ENCODE data around the gene RDM1.
"Not testable (repeated sequence)": the region's sequence is repeated elsewhere in the genome, so short reads cannot be mapped to it uniquely, and the experiment has no call there.

Gene RDM1

DNA sequence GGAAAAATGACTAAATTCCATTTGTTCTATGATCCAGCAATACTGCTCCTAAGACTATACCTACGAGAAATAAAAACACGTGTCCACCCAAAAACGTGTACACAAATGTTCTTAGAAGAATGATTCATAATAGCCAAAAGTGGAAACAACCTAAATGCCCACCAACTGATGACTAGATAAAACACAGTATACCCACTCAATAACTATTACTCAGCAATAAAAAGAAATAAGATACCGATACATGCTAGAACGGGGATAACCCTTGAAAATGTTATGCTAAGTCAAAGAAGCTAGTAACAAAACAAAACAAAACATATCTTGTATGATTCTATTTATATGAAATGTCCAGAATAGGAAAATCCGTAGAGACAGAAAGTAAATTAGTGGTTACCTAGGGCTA is 33.1 kb upstream of the RDM1 start:
- no peaks in the 10 kb centered on the region for H3K27me3 ChIP-seq (ENCODE audit: insufficient read depth, low read length)
- no peaks in the 10 kb centered on the region for H3K36me3 ChIP-seq (ENCODE audit: insufficient read depth, low read depth, low read length)
- no peaks in the 10 kb centered on the region for H3K9me3 ChIP-seq (ENCODE audit: insufficient read depth, low read depth, low read length)
- H3K9ac ChIP-seq (ENCODE audit: low read depth, low read length): no peak overlapping the region
- no peak overlapping the region for H3K4me3 ChIP-seq (ENCODE audit: low read length)
- no peak overlapping the region for H3K27ac ChIP-seq (ENCODE audit: low read length)
- H3K4me1 ChIP-seq (ENCODE audit: insufficient read depth, low read length): no peaks in the 10 kb centered on the region

- no peaks in the 10 kb centered on the region for H3K36me3 ChIP-seq (ENCODE audit: insufficient read depth, low read depth, low read length)
- no peak overlapping the region for H3K4me3 ChIP-seq (ENCODE audit: low read length)
- no peaks in the 10 kb centered on the region for H3K27me3 ChIP-seq (ENCODE audit: insufficient read depth, low read length)
- no peak overlapping the region for H3K9ac ChIP-seq (ENCODE audit: low read depth, low read length)
- H3K27ac ChIP-seq (ENCODE audit: low read length): no peak overlapping the region
- no peaks in the 10 kb centered on the region for H3K4me1 ChIP-seq (ENCODE audit: insufficient read depth, low read length)
- no peaks in the 10 kb centered on the region for H3K9me3 ChIP-seq (ENCODE audit: insufficient read depth, low read depth, low read length)
Observed at GRCh38 chr17:35953720-35954119, 23.1 kb upstream of the RDM1 start.

- Histone ChIP-seq H3K36me3 (ENCODE audit: insufficient read depth, low read depth, low read length) (no peaks in the 10 kb centered on the region), H3K27me3 (ENCODE audit: insufficient read depth, low read length) (no peaks in the 10 kb centered on the region), H3K9me3 (ENCODE audit: insufficient read depth, low read depth, low read length) (no peaks in the 10 kb centered on the region), H3K27ac (ENCODE audit: low read length) (no peak overlapping the region), H3K4me1 (ENCODE audit: insufficient read depth, low read length) (no peaks in the 10 kb centered on the region), H3K4me3 (ENCODE audit: low read length) (no peak overlapping the region), H3K9ac (ENCODE audit: low read depth, low read length) (no peak overlapping the region)
Observed at GRCh38 chr17:35949401-35949800, 18.8 kb upstream of the RDM1 start.

DNA sequence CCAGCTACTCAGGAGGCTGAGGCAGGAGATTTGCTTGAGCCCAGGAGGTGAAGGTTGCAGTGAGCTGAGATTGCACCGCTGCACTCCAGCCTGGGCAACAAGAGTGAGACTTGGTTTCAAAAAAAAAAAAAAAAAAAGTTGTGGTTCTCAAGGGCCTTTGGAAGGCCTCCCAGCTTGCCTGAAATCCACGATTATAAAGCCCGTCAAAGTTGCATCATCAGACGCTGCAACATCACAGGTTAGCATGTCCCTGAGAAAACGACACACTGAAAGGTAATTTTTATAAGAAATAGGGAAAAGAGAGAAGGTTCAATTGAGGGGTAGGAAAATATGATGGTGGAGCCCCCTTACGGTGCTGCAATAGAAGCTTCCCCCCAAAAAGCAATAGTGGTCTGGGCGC is 17.5 kb upstream of the RDM1 start:
- H3K9me3 ChIP-seq (ENCODE audit: insufficient read depth, low read depth, low read length): no peaks in the 10 kb centered on the region
- no peaks in the 10 kb centered on the region for H3K36me3 ChIP-seq (ENCODE audit: insufficient read depth, low read depth, low read length)
- H3K4me1 ChIP-seq (ENCODE audit: insufficient read depth, low read length): no peaks in the 10 kb centered on the region
- H3K27me3 ChIP-seq (ENCODE audit: insufficient read depth, low read length): no peaks in the 10 kb centered on the region
- H3K9ac ChIP-seq (ENCODE audit: low read depth, low read length): no peak overlapping the region
- H3K27ac ChIP-seq (ENCODE audit: low read length): no peak overlapping the region
- H3K4me3 ChIP-seq (ENCODE audit: low read length): no peak overlapping the region

GRCh38 chr17:35947156-35947585 is 16.6 kb upstream of the RDM1 start:
- Histone ChIP-seq H3K4me3 (ENCODE audit: low read length) (no peak overlapping the region), H3K9ac (ENCODE audit: low read depth, low read length) (no peak overlapping the region), H3K27ac (ENCODE audit: low read length) (no peak overlapping the region), H3K36me3 (ENCODE audit: insufficient read depth, low read depth, low read length) (no peaks in the 10 kb centered on the region), H3K4me1 (ENCODE audit: insufficient read depth, low read length) (no peaks in the 10 kb centered on the region), H3K27me3 (ENCODE audit: insufficient read depth, low read length) (no peaks in the 10 kb centered on the region), H3K9me3 (ENCODE audit: insufficient read depth, low read depth, low read length) (no peaks in the 10 kb centered on the region)

DNA sequence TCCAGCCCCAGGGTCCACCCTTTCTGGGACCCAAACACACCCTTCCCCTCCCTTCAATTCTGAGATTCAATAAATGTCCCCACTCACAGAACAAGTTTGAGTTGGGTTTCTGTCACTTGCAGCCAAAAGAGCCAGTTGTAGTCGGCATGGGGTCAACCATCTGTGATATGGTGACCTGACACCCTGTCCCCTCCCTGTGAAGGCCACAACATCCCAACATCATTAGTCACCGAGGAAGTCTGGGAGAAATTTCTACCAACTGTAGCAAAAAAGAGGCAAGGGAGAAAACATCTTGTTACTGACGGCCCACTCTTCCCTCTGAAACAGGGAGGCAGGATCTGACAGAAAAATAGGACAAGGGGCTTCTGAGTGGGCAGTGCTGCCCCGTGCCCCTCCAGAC is 13.6 kb upstream of the RDM1 start:
- H3K9me3 ChIP-seq (ENCODE audit: insufficient read depth, low read depth, low read length): no peaks in the 10 kb centered on the region
- H3K36me3 ChIP-seq (ENCODE audit: insufficient read depth, low read depth, low read length): no peaks in the 10 kb centered on the region
- H3K27me3 ChIP-seq (ENCODE audit: insufficient read depth, low read length): no peaks in the 10 kb centered on the region
- H3K4me1 ChIP-seq (ENCODE audit: insufficient read depth, low read length): no peaks in the 10 kb centered on the region
- no peak overlapping the region for H3K4me3 ChIP-seq (ENCODE audit: low read length)
- H3K27ac ChIP-seq (ENCODE audit: low read length): no peak overlapping the region
- H3K9ac ChIP-seq (ENCODE audit: low read depth, low read length): no peak overlapping the region

- no peak within 1 kb of the TSS for H3K27ac ChIP-seq (ENCODE audit: low read length)
- H3K27me3 ChIP-seq (ENCODE audit: insufficient read depth, low read length): no peaks in the 10 kb centered on the region
- no peak within 1 kb of the TSS for H3K4me3 ChIP-seq (ENCODE audit: low read length)
- H3K9me3 ChIP-seq (ENCODE audit: insufficient read depth, low read depth, low read length): no peaks in the 10 kb centered on the region
- H3K4me1 ChIP-seq (ENCODE audit: insufficient read depth, low read length): no peaks in the 10 kb centered on the region
- H3K36me3 ChIP-seq (ENCODE audit: insufficient read depth, low read depth, low read length): no peaks in the 10 kb centered on the region
- H3K9ac ChIP-seq (ENCODE audit: low read depth, low read length): no peak within 1 kb of the TSS
Observed at GRCh38 chr17:35943537-35943936, 13.0 kb upstream of the RDM1 start, which contains the start of gene LYZL6. Gene LYZL6, minus strand, starts transcription at chr17:35943713. Its CDS starts 4,357 bp downstream, at chr17:35939356.

GRCh38 chr17:35942588-35943186 is 12.1 kb upstream of the RDM1 start:
- H3K9me3 ChIP-seq (ENCODE audit: insufficient read depth, low read depth, low read length): no peaks in the 10 kb centered on the region
- no peak overlapping the region for H3K4me3 ChIP-seq (ENCODE audit: low read length)
- H3K4me1 ChIP-seq (ENCODE audit: insufficient read depth, low read length): no peaks in the 10 kb centered on the region
- H3K27ac ChIP-seq (ENCODE audit: low read length): no peak overlapping the region
- H3K9ac ChIP-seq (ENCODE audit: low read depth, low read length): no peak overlapping the region
- no peaks in the 10 kb centered on the region for H3K36me3 ChIP-seq (ENCODE audit: insufficient read depth, low read depth, low read length)
- H3K27me3 ChIP-seq (ENCODE audit: insufficient read depth, low read length): no peaks in the 10 kb centered on the region

DNA sequence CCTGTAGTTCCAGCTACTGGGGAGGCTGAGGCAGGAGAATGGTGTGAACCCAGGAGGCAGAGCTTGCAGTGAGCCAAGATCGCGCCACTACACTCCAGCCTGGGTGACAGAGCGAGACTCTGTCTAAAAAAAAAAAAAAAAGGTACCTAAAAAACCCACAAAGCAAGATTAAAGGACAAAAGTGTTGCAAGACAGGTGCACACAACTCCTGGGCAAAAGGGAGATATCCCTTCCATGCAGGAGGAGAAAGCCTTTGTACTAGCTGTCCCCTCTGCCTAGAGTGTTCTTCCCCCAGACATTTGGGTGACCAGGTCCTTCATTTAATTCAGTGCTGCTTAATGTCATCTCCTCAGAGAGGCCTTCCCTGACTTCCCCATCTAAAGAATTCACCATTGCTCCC is 7.9 kb upstream of the RDM1 start:
- not testable (repeated sequence) for H3K4me3 ChIP-seq (ENCODE audit: low read length); H3K4me1 ChIP-seq (ENCODE audit: insufficient read depth, low read length); H3K36me3 ChIP-seq (ENCODE audit: insufficient read depth, low read depth, low read length); H3K27me3 ChIP-seq (ENCODE audit: insufficient read depth, low read length); H3K9ac ChIP-seq (ENCODE audit: low read depth, low read length); H3K9me3 ChIP-seq (ENCODE audit: insufficient read depth, low read depth, low read length); H3K27ac ChIP-seq (ENCODE audit: low read length)

GRCh38 chr17:35936063-35936462 is 5.5 kb upstream of the RDM1 start:
- Histone ChIP-seq H3K4me1 (ENCODE audit: insufficient read depth, low read length) (peaks cover 8% of the 10 kb centered on the region; the same call in 1 of the 2 replicates), H3K27ac (ENCODE audit: low read length) (no peak overlapping the region), H3K9me3 (ENCODE audit: insufficient read depth, low read depth, low read length) (no peaks in the 10 kb centered on the region), H3K27me3 (ENCODE audit: insufficient read depth, low read length) (no peaks in the 10 kb centered on the region), H3K36me3 (ENCODE audit: insufficient read depth, low read depth, low read length) (no peaks in the 10 kb centered on the region), H3K4me3 (ENCODE audit: low read length) (no peak overlapping the region), H3K9ac (ENCODE audit: low read depth, low read length) (no peak overlapping the region)

DNA sequence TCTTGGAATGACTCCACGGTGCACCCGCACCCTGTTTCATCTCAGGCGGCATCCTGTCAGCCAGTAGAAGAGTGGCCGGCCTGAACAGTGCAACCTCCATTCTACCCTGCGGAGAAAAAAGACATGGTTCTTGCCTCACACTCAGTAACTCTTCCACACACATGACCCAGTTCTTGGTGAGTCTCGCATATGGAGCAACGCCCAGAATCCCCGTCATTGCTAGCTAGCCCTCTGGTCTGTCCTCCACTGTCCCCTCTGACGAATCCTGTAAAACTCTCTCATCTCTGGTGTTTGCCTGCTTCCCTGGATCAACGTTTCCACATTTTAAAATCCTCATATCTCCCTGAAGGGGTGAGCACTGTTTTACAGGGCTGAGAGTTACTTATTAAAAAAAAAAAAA is 4.2 kb upstream of the RDM1 start:
- no peak overlapping the region for H3K9ac ChIP-seq (ENCODE audit: low read depth, low read length)
- H3K27me3 ChIP-seq (ENCODE audit: insufficient read depth, low read length): peaks cover 6% of the 10 kb centered on the region; the same call in 1 of the 2 replicates

DNA sequence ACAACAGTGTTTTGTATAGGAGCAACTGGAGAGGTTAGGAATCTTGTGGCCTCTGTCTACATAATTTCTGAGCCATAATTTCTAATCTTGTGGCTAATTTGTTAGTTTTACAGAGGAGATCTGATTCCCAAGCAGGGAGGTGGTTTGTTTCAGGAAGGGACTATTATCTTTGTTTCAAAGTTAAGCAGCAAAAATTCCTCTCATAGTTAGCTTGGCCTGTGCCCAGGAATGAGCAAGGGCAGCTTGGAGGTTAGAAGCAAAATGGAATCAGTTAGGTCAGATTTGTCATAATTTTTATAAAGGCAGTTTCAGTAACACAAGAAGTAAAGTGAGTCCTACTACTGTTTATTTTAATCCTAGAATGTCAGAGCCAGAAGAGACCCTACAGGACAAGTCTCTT is 2.0 kb upstream of the RDM1 start:
- Histone ChIP-seq H3K36me3 (ENCODE audit: insufficient read depth, low read depth, low read length) (peaks cover 3% of the 10 kb centered on the region; the same call in 1 of the 2 replicates), H3K27ac (ENCODE audit: low read length) (no peak overlapping the region), H3K9ac (ENCODE audit: low read depth, low read length) (no peak overlapping the region), H3K4me3 (ENCODE audit: low read length) (no peak overlapping the region), H3K4me1 (ENCODE audit: insufficient read depth, low read length) (peaks cover 11% of the 10 kb centered on the region; the same call in 1 of the 2 replicates), H3K9me3 (ENCODE audit: insufficient read depth, low read depth, low read length) (no peaks in the 10 kb centered on the region), H3K27me3 (ENCODE audit: insufficient read depth, low read length) (peaks cover 9% of the 10 kb centered on the region; the same call in 1 of the 2 replicates)

More for the DNA sequence above, 4.2 kb upstream of the RDM1 start:
- Histone ChIP-seq H3K27ac (ENCODE audit: low read length) (no peak overlapping the region), H3K9me3 (ENCODE audit: insufficient read depth, low read depth, low read length) (no peaks in the 10 kb centered on the region), H3K4me3 (ENCODE audit: low read length) (no peak overlapping the region), H3K36me3 (ENCODE audit: insufficient read depth, low read depth, low read length) (no peaks in the 10 kb centered on the region), H3K4me1 (ENCODE audit: insufficient read depth, low read length) (peaks cover 11% of the 10 kb centered on the region; the same call in 1 of the 2 replicates)

Measured in iPS-20b (cell line).